Measurements from ENCODE around the gene MAGI1. TPM values are rescaled to one million over a fixed set of nuclear protein-coding genes. Genes with fewer than 3 reads are reported as not detected.
"Not testable (repeated sequence)": the region's sequence is repeated elsewhere in the genome, so short reads cannot be mapped to it uniquely, and the experiment has no call there.

MAGI1 gene
- total RNA-seq, 1 experiment from 2014 or later: 0.77 TPM

DNA sequence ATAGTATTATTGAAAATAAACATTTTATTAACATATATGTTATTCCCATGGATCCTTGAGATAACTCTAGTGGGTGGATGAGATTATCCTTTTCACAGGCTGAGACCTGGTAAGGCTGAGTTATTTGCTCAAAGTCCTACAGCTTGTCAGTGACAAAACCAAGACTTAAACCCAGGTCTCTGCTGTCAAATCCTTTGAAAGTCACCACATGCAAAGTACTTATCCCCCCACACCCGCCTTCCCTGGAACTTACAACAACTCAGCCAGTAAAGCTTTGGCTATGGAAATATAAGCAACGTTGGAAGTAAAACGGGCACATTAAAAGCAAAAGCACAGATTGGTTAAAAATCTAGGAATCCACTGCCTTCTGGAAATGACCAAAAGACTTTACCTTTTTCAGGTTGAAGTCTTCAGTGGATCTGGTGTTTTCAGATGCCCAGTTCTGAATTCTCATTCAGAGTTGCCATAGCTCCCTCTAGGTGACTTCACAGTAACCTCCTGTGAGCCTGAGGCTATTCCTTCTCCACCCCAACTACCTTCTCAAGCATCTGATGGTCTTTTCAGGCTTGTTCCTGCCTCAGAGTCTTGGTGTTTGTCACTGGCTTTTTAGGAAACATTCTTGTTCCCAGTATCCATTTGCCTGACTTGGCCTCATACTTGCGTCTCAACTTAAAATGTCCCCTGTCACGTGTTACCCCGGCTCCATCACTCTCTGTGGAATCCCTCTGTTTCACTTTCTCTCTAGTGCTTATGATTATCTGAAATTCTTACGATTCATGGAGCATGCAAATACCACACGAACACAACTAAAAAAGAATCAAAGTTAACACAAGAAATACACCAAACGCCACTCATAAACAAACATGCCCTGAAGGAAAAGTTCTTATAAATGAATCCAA is 131.2 kb downstream of the MAGI1 start:
- in situ Hi-C loops (cut with HindIII; ENCODE audit: low pct_unique_long_range_greater_than_20kb, low sequenced_read_pairs): no loop called here
- DNase-seq (ENCODE audit: low read depth, low spot score): no peak

DNA sequence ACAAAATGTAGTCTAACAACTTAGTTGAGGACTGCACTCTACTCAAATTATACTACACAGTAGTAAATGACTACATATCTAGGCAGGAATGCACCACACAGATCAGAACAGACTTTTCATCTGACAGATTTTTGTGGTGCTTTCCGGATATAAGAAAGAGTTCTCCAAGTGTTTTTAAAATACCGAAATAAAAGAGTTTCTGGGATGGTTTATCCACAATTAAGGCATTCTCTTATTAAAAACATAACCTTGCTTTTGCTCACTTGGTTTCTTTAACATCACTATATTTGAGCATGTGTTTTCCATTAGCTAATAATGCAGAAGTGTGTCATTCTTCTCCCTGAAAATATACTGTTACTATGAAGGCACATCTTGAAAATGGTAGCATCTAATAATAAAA is 132.9 kb downstream of the MAGI1 start:
- no peak for DNase-seq (ENCODE audit: low read depth, low spot score)
- in situ Hi-C loops (cut with HindIII; ENCODE audit: low pct_unique_long_range_greater_than_20kb, low sequenced_read_pairs): no loop called here

GRCh38 chr3:65904016-65904415 is 134.7 kb downstream of the MAGI1 start:
- in situ Hi-C loops (cut with HindIII; ENCODE audit: low pct_unique_long_range_greater_than_20kb, low sequenced_read_pairs): no loop called here
- no peak for DNase-seq (ENCODE audit: low read depth, low spot score)

DNA sequence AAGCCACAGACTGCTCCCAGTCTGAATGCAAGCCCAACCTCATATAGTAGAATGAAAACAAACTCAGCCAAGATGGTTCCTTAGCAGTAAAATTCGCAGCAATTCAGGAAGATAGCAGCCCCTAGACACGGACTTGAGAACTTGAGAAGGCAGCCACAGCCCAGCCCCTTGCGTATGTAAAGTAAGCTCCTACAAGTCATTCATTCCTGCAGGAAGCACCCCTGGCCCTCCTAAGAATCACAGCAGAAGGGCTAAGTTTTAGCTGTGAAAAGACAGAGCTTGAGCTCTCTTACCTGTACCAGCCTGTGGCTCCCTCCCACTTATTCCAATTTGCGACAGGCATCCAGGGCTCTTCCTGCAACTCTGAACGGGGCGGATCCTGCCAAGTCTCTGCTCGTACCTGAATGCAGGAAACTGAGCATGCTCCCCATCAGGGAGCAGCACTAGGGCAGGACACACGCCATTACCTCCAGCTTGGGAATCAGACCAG is 136.4 kb downstream of the MAGI1 start:
- in situ Hi-C loops (cut with HindIII; ENCODE audit: low pct_unique_long_range_greater_than_20kb, low sequenced_read_pairs): no loop called here
- DNase-seq (ENCODE audit: low read depth, low spot score): no peak

DNA sequence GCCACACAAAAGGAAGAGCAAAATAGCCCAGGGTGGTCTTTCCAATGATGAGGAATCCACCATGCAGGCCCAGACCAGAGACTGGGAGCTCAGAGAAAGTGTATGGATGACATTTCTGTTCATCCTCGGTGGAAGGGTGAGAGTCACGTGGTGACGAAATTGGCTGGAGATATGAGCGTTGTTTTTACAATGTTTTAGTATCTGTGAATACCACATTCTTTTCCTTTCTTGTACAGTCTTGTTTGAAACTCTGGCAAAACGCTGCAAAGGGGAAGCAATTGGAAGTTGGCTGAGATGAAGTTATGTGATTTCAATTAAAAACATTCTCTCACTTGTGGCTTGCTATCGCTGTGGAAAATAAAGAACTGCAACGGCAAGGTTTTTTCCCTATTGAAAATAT is 137.5 kb downstream of the MAGI1 start:
- in situ Hi-C loops (cut with HindIII; ENCODE audit: low pct_unique_long_range_greater_than_20kb, low sequenced_read_pairs): no loop called here
- no peak for DNase-seq (ENCODE audit: low read depth, low spot score)

DNA sequence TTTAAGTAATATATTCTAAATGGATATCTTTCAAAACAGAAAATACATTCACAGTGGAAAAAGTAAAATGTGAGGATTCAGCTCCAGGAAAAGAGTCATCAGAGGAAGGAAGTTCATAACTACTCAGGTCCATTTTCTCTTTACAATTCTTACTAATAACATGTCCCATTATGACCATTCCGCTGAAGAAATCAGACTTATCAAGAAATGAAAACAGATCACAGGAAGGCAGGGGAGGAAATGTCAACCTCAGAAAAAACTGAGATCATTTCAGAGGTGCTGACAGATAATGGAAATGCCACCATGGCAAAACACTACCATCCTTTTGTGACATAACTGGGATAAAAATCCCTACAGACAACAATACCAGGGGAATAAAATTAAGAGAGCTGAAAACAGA is 139.5 kb downstream of the MAGI1 start:
- no peak for DNase-seq (ENCODE audit: low read depth, low spot score)
- in situ Hi-C loops (cut with HindIII; ENCODE audit: low pct_unique_long_range_greater_than_20kb, low sequenced_read_pairs): no loop called here

- DNase-seq (ENCODE audit: low read depth, low spot score): no peak
- in situ Hi-C loops (cut with HindIII; ENCODE audit: low pct_unique_long_range_greater_than_20kb, low sequenced_read_pairs): no loop called here
Measured at GRCh38 chr3:65897766-65898165, 141.0 kb downstream of the MAGI1 start.

GRCh38 chr3:65896321-65896720 is 142.4 kb downstream of the MAGI1 start:
- in situ Hi-C loops (cut with HindIII; ENCODE audit: low pct_unique_long_range_greater_than_20kb, low sequenced_read_pairs): no loop called here
- no peak for DNase-seq (ENCODE audit: low read depth, low spot score)

DNA sequence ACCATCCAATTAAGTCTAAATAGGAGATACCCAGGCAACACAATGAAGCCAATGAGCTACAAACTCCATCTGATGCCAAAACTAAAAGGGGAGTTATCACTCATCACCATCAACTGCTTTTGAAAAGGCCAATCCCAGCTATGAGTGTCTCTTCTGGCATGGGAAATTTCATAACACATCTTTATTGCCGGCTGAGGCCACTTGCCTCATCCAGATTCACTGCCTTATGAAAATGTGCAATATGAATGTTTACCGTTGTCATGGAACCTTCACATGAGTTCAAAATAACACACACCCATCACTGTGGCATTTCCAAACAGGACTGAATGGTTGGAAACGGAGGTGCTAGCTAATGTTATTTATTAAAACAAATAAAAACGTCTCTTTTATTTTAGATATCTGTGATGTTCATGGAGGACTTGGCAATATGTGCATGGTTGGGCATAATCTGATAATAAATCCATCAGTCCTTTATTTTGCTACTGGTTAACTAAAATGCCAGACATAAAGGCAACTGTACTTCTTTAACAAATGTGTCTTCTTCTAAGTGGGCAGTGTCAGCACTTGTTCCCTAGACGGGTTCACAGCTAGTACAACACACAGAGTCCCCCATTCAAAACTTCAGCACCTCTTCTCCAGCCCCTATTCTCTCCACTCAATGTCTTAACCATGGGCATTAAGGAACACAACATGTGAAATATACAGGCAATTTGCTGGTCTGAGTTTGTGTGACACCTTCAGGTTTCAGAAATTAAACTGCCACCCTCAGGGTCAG is 143.9 kb downstream of the MAGI1 start:
- in situ Hi-C loops (cut with HindIII; ENCODE audit: low pct_unique_long_range_greater_than_20kb, low sequenced_read_pairs): no loop called here
- DNase-seq (ENCODE audit: low read depth, low spot score): no peak

- DNase-seq (ENCODE audit: low read depth, low spot score): no peak
- in situ Hi-C loops (cut with HindIII; ENCODE audit: low pct_unique_long_range_greater_than_20kb, low sequenced_read_pairs): no loop called here
Measured at GRCh38 chr3:65894126-65894525, 144.6 kb downstream of the MAGI1 start.

DNA sequence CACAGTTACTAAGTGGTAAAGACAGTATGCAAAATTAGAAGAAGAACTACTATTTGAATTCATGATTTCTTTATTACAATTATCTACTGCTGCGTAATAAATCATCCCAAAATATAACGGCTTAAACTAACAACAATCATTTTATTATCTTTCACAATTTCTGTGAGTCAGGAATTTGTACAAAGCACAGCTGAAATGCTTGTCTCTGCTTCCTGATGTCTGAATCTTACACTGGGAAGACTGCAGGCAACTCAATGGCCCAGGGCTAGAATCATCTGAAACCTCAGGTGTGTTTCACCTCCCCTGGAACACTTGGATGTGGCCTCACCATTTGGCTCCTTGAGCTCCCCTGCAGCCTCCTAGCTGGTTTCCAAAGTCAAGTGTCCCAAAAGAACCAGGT is 145.1 kb downstream of the MAGI1 start:
- in situ Hi-C loops (cut with HindIII; ENCODE audit: low pct_unique_long_range_greater_than_20kb, low sequenced_read_pairs): no loop called here
- DNase-seq (ENCODE audit: low read depth, low spot score): no peak

GRCh38 chr3:65891477-65891876 is 147.2 kb downstream of the MAGI1 start:
- in situ Hi-C loops (cut with HindIII; ENCODE audit: low pct_unique_long_range_greater_than_20kb, low sequenced_read_pairs); DNase-seq (ENCODE audit: low read depth, low spot score): not testable (repeated sequence)

- DNase-seq (ENCODE audit: low read depth, low spot score): no peak
- in situ Hi-C loops (cut with HindIII; ENCODE audit: low pct_unique_long_range_greater_than_20kb, low sequenced_read_pairs): no loop called here
Measured at GRCh38 chr3:65890328-65890727, 148.4 kb downstream of the MAGI1 start.

GRCh38 chr3:65889707-65890099 is 149.0 kb downstream of the MAGI1 start:
- in situ Hi-C loops (cut with HindIII; ENCODE audit: low pct_unique_long_range_greater_than_20kb, low sequenced_read_pairs): no loop called here
- DNase-seq (ENCODE audit: low read depth, low spot score): no peak

DNA sequence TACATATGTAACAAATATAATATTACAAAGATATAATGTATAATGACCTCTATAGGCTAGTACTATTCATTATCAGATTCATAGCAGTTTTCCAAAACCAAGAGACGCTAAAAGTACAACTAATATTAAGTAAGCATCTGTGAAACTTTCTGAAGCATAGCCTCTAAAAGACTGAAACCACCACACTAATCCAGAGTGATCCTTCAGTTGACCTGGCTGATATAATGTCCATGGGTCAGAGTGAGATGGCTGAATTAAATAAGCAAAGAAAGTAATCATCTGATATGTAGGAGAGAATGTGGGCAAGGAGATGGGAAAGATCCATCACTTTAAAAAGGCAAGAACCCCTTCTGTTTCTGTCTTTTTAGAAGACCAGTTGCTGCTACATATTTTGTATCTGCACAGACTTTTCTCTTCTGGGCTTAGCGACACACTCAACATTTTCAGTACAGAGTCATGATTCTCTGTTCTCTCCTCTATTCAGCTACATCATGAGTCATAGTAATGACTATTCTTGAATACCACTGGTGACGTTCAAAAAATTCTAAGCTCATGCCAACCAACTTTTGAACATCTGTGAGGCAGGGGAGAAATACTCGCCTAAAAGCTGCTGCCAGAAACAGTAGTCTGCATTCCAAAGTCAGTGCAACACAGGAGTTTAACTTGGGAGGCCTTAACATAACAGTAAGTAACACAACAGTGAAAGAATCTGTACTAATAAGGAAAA is 149.6 kb downstream of the MAGI1 start:
- DNase-seq (ENCODE audit: low read depth, low spot score): peak; percentile 44
- in situ Hi-C loops (cut with HindIII; ENCODE audit: low pct_unique_long_range_greater_than_20kb, low sequenced_read_pairs): no loop called here

- in situ Hi-C loops (cut with HindIII; ENCODE audit: low pct_unique_long_range_greater_than_20kb, low sequenced_read_pairs): no loop called here
- DNase-seq (ENCODE audit: low read depth, low spot score): no peak
Measured at GRCh38 chr3:65888196-65888595, 150.5 kb downstream of the MAGI1 start.

DNA sequence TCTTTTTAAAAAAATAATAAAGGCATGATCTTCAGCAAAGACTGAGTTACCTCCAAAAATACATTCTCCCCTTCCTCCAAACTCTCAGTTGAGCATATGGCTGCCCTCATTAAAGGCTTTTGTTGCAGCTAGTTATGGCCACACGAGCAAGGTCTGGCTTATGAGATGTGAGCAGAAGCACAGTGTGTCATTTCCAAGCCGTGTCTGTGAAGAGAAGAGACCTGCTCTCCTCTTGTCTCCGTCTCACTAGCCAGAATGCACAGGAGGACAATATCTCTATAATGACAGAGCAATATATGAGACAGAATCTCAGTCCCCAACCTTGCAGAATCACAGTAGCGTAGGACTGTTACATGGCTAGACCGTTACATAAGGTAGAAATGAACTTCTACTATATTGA is 152.3 kb downstream of the MAGI1 start:
- no peak for DNase-seq (ENCODE audit: low read depth, low spot score)
- in situ Hi-C loops (cut with HindIII; ENCODE audit: low pct_unique_long_range_greater_than_20kb, low sequenced_read_pairs): no loop called here

GRCh38 chr3:65884071-65884470 is 154.6 kb downstream of the MAGI1 start:
- DNase-seq (ENCODE audit: low read depth, low spot score): no peak
- in situ Hi-C loops (cut with HindIII; ENCODE audit: low pct_unique_long_range_greater_than_20kb, low sequenced_read_pairs): no loop called here
